Left cardiac atrium (tissue), 4 donors: Measurements from ENCODE around the gene ATAD3A. TPM values are rescaled to one million over a fixed set of nuclear protein-coding genes. Genes with fewer than 3 reads are reported as not detected.
A peak's percentile ranks its signal among the peaks of the same experiment; 100 is the strongest.
"Not testable (repeated sequence)": the region's sequence is repeated elsewhere in the genome, so short reads cannot be mapped to it uniquely, and the experiment has no call there.

Experiments
- ATAC-seq, 2 donors: fragments of 200-7000 bp; cut with Tn5 transposase; one replicate each; pipeline ENCODE4 v1.9.1; 2020; ENCODE audit warnings: mild to moderate bottlenecking in 2 of 2, moderate library complexity in 2 of 2
- DNase-seq: peaks from one replicate; pipeline ENCODE4 v3.0.0-alpha.2; 2020
- intact Hi-C, 2 donors: fragments of 100-400 bp; cut with DNase I; formaldehyde crosslinking; loops; one replicate each; pipeline versions ENCODE4 v1.14.1 to v1.15.1; 2022 to 2023
- long read RNA-seq: library from polyadenylated mRNA; unstranded; transcript quantifications from one replicate; pipeline ENCODE4 v2.0.0, GENCODE V29; 2021
- total RNA-seq, 2 donors: library from RNA; stranded (reverse); fragmentation: NEBNext Ultra II Directional; extraction: Animal tissue kit (Norgen Biotek cat#: 25700); gene quantifications; one replicate each; pipeline ENCODE4 v1.2.1, GENCODE V29; 2021
- donor health status: DM: no; HTN: yes; CAD: no.
- donor health status: DM: no; HTN: yes; CAD: no; lungs with severe emphysema.
- donor health status: DM: yes; HTN: yes; CAD: no.
- donor health status: Dilated cardiomyopathy.

ATAD3A gene
- total RNA-seq, result 10 to 100 TPM; 14.1 to 24.3 TPM
- long read RNA-seq, transcript ATAD3A-203 (16 exons, 2,492 nt), result major isoform, 5 of 9 reads
- long read RNA-seq, partial matches to known transcripts, result 3 of 9 reads
- long read RNA-seq, other reads (novel, unspliced or antisense), result 1 of 9 reads

DNA sequence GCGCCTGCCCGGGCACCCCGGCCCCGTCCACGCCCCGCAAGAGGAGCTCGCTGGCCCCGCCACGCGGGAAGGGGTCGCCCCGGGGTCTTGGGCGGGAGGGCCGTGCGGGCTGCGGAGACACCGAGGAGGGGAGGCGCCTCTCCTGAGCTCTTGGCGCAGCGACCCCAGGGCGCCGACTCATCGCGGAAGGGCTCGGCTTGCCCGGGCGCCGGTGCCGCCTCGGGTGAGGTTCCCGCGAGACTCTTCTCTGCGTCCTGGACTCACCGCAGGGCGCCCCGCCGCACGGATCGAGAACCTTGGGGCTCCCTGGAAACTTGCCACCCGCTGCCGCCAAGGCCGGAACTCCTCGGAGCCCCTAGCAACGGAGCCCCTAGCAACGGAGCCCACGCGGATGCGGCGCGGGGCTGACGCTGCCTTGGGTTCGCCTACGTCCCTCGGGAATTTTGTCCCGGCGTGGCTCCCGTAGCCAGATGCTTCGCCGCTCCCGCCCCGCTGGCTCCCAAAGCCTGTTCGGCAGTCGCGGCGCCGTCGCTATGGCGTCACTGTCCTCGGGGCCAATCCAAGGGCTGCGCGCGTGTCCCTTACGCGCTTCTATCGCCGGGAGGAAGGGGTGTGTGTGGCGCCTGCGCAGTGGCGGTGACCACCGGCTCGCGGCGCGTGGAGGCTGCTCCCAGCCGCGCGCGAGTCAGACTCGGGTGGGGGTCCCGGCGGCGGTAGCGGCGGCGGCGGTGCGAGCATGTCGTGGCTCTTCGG, at the start of gene ATAD3A:
TSS of gene ATAD3A (plus strand) at position 630 of the 753 bp plus-strand sequence. CDS start at position 737, 107 bp downstream.
- intact Hi-C loops, result no loop called here
- DNase-seq (peak; percentile 100), ATAC-seq (peak; percentile 98 to 99)

DNA sequence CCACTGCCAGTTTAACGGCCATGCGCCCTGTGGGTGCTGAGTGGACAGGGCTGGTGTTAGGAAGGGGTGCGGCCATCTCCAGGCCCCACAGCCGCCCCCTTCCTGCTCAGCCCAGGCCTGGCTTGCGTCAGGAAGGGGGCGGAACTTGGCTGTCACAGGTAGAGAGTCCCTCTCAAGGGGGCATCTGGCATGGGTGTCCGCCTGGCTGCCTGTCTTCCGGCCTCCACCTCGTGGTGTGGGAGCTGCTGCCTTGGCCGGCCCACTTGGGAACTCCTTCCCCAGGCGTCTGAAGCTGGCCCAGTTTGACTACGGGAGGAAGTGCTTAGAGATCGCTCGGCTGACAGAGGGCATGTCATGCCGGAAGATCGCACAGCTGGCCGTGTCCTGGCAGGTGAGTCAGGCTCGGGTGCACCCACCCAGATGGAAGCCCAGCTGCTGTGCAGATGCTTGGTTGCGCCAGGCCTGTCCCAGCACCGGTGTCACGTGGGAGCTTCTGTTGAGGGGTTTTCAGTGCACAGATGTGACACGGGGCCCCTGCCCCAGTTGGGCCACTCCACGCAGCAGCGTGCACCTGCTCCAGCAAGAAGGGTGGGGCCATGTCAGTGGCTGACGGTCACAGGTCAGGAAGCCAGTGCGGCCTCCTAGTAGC, 49.5 kb upstream of the ATAD3A start:
- DNase-seq, result peak; percentile 53
- peak; percentile 83 to 87 for ATAC-seq
- intact Hi-C loops, result no loop called here

DNA sequence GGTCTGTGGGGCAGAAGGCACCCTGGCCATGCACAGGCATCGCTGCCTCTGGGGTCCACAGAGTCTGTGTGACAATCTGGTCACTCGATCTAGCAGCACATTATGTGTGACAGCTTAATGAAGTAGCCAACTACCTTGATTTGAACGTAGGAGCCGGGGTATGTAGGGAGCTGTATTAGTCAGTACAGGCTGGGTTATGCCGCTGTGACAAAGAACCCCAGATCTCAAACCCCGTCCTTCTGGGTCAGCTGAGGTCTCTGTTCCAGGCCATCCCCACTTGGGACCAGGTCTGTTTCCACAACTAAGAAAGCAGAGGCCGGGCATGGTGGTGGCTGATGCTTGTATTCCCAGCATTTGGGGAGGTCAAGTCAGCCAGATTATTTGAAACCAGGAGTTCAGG, 48.6 kb upstream of the ATAD3A start:
- intact Hi-C loops, result no loop called here
- DNase-seq, result no peak
- no peak for ATAC-seq

DNA sequence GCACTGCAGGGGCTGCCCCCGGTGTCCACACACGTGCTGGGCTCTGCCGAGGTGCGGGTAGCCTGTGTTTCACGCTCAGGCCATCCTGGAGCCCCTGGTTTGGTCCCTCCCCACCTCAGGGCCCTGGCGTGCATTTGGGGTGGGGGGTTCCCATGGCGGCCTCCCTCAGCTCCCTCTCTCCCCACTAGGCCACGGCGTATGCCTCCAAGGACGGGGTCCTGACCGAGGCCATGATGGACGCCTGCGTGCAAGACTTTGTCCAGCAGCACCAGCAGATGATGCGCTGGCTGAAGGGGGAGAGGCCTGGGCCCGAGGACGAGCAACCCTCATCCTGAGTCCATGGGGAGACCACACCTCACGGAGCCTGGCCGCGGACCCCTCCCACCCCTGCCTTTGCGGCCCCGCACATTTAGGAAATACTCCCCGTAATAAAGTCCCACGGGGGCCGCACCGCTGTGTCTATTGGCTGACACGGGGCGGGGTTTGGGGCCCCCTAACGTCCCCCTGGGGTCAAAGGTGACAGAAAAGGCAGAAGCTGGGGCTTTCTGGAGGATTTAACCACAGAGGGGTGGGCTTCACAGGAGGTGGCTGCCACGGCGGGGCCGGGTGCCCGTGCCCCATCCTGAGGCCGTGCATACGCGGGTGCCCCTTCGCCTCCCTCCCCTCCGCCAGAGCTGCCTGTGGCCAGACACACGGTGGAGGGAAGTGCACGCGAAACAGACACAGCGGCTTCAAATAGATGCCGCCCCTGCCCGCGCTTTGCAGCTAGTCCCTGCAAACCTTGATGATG, 43.6 kb upstream of the ATAD3A start:
- ATAC-seq, intact Hi-C loops, DNase-seq: not testable (repeated sequence)

DNA sequence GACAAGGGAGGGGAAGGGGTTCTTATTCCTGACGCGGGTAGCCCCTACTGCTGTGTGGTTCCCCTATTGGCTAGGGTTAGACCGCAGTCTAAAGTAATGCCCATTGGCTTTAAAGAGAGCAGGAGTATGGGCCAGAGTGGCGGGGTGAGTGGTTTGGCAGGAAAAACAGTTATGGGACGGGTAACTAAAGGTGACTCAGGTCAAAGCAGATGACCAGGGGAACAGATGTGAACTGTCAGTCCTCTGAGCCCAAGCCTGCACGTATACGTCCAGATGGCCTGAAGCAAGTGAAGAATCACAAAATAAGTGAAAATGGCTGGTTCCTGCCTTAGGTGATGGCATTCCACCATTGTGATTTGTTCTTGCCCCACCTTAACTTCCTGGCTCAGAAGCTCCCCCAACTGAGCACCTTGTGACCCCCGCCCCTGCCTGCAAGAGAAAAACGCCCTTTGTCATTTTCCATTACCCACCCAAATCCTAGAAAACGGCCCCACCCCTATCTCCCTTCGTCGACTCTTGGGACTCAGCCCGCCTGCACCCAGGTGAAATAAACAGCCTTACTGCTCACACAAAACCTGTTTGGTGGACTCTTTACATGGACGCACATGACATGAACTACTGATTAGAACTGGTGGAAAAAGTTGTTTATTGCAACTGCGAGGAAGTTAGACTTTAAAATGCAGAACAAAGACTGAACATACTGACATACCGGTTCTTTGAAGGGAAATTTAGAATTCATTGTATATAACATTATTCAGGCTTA, 41.2 kb upstream of the ATAD3A start:
- no peak for ATAC-seq
- no peak for DNase-seq
- intact Hi-C loops, result no loop called here

DNA sequence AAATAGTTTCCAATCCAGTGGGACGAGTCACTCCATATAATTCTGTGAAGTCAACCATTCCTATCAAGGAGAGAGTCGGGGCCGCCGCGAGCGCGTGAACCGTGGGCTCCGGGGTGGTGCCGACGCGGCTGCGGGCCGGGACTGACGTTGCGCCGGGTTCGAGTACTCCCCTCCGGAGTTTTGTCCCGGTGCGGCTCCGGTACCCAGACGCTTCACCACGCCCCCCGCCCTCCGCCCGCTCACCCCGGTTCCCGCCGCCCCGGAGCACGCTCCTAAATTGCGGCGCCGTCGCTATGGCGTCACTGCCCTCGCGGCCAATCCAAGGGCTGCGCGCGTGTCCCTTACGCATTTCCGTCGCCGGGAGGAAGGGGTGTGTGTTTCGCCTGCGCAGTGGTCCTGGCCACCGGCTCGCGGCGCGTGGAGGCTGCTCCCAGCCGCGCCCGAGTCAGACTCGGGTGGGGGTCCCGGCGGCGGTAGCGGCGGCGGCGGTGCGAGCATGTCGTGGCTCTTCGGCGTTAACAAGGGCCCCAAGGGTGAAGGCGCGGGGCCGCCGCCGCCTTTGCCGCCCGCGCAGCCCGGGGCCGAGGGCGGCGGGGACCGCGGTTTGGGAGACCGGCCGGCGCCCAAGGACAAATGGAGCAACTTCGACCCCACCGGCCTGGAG, 40.4 kb upstream of the ATAD3A start, which contains the start of gene ATAD3B:
TSS of gene ATAD3B (plus strand) at position 377 of the 664 bp plus-strand sequence. CDS start at position 497, 120 bp downstream.
- ATAC-seq, result peak; percentile 98 to 99
- intact Hi-C loops, result no loop called here
- DNase-seq, result peak; percentile 91

DNA sequence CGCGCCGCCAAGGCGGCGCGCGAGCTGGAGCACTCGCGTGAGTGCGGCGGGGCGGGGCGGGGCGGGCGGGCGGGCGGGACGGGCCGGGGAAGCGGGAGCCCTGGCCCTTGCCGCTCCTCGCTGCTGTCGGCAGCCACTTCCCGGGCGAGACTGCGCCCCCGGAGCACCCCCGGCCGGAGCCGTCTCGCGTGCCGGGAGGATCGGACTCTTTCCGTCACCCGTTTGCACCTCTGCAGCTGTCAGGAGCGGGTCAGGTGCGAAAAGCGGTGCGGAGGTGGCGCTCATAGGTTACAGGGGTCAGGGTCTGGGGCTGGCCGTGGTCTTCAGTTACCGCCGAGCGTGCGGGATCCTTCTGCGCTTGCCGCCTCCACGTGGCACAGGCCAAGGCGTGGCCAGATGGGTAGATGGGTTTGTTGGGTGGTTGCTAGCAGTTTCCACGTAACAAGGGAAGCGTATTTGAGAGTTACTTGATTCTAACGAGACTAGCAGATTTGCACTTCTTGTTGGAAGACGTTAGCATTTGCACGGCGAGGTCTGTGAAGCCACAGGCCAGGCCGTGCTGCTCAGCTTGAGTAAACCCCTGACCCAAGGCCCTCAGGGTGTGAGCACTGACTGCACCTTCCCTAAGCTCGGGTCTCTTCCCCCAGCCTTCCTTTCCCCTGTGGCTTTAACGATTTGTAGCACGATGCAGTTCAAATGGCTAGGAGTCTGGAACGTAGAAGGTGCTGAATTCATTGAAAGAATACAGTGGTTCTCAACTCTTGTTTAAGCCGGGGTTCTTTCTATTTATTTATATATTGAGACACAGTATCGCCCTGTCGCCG, 39.7 kb upstream of the ATAD3A start:
- DNase-seq, intact Hi-C loops: not testable (repeated sequence)
- ATAC-seq, result peak in 1 of 2 donors; percentile 1

DNA sequence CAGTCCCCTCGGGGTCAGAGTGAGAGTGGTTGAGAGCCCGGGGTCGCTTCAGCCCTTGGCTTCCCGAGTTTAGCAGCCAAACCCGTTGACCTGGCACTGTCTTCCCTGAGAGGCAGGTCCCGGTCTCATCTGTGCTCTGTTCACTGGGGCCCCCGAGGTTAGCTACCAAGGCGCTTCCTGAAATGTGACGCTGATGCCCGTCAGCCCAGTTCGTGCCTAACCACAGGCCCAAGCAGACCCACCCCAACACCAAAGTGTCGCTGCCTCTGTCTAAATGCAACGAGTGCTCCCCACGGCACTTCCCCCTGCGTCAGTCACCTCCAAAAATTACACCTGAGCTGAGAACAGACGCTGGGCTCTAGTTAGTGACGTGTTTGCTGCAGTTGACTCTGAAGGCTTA, 36.0 kb upstream of the ATAD3A start:
- ATAC-seq, DNase-seq, intact Hi-C loops: not testable (repeated sequence)

DNA sequence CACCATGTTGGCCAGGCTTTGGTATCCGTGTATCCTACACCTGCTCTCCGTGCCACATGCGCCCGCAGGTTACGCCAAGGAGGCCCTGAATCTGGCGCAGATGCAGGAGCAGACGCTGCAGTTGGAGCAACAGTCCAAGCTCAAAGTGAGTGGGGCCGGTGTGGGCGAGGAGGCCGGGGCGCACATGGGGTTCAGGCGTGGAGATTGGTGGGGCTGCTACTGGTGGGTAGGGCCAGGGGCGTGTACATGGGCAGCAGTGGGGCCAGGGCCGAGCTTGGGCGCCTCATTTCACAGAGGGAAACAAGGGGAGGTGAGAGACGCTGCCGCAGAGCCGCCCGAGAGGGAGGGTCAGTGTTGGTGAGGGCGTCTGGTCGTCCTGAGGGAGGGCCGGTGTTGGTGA, 34.8 kb upstream of the ATAD3A start:
- DNase-seq (no peak), ATAC-seq (no peak)
- intact Hi-C loops, result no loop called here

DNA sequence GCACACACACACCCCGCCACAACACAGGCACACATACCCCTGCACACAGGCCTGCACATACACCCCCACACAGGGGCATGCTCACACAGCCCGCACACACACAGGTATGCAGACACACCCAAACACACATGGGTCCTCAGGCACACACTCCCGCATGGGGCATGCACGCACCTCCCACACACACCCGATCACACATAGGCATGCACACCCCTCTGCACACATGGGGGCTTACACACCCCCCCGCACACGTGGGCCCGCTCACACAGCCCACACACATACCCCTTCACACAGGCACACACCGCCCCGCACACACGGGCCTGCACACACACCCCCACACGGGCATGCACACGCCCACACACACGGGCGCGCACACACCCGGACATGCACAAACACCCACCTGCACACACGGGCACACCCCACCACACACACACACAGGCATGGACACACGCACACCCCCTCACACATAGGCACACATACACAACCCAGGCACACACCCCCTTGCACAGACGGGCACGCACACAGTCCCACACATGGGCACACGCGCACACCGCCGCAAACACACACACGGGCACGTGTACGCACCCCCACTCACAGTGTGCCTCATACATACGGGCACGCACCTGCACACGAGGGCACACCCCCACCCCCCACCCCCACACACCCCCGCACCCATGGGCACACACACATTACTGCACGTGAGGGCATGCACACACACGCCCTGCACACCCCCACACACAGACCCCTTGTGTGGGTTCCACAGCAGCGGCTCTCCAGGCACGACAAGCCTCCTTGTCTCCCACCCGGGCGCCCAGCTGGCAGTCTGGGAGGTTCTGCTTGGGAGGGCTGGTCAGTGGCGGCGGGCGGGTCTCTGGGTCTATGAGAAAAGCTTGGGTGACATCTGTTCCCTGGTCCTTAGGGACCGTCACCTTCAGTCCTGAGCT, 32.1 kb upstream of the ATAD3A start:
- intact Hi-C loops, result no loop called here
- ATAC-seq, result no peak
- no peak for DNase-seq

DNA sequence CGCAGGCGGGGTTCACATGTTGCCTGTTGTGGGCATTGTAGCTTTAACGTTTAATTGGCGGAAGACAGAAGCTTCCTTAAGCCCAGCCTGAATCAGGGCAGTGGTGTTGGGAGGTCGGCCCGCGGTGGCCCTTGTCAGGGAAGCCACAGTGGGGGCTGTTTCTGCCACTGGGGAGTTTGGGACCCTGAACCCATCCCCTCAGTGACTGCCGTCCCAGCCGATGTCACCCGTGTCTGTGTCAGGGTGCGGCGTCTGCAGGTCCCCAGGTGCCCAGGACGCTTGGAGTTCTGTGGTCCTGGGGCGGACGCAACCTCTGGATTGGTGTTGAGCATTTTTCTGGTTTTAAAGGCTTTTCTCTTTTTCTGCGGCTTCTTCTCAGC, 31.5 kb upstream of the ATAD3A start:
- intact Hi-C loops, DNase-seq, ATAC-seq: not testable (repeated sequence)

DNA sequence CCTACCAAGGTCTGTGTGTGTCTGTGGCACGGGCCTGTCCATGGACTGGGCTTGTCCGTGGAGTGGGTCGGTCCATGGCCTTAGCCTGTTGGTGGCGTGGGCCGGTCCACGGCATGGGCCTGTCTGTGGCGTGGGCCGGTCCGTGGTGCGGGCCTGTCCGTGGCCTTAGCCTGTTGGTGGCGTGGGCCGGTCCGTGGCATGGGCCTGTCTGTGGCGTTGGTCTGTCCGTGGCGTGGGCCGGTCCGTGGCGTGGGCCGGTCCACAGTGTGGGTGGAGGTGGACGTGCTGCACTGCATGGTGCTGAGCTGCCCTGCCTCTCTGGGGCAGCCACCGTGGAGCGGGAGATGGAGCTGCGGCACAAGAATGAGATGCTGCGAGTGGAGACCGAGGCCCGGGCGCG, 30.2 kb upstream of the ATAD3A start:
- intact Hi-C loops, DNase-seq: not testable (repeated sequence)
- ATAC-seq, result peak in 1 of 2 donors; percentile 13

DNA sequence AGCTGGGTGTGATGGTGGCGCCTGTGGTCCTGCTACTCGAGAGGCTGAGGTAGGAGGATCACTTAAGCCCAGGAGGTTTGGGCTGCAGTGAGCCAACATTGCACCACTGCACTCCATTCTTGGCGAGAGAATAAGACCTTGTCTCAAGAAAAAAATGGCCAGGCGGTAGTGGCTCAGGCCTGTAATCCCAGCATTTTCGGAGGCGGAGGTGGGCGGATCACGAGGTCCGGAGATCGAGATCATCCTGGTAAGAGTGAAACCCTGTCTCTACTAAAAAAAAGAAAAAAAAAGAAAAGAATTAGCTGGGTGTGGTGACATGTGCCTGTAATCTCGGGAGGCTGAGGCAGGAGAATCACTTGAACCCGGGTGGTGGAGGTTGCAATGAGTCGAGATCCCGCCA, 29.1 kb upstream of the ATAD3A start:
- intact Hi-C loops, result no loop called here
- DNase-seq, result no peak
- no peak for ATAC-seq

DNA sequence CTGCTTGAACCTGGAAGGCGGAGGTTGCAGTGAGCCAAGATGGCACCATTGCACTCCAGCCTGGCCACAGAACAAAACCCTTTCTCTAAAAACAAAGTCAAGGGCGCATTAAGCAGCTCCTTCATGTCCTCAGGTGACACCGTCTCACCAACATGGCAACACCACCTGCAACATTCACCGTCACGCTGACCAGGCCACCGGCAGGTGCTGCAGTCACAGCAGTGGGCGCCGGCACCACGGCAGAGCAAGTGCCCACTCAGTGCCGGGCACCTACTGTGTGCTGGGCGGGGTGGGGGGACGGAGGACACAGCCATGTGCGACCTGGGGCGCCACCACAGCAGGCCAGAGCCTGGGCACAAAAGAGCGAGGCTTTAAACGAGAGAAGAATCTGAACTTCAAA, 28.2 kb upstream of the ATAD3A start:
- no peak for DNase-seq
- ATAC-seq, result no peak
- intact Hi-C loops, result no loop called here

DNA sequence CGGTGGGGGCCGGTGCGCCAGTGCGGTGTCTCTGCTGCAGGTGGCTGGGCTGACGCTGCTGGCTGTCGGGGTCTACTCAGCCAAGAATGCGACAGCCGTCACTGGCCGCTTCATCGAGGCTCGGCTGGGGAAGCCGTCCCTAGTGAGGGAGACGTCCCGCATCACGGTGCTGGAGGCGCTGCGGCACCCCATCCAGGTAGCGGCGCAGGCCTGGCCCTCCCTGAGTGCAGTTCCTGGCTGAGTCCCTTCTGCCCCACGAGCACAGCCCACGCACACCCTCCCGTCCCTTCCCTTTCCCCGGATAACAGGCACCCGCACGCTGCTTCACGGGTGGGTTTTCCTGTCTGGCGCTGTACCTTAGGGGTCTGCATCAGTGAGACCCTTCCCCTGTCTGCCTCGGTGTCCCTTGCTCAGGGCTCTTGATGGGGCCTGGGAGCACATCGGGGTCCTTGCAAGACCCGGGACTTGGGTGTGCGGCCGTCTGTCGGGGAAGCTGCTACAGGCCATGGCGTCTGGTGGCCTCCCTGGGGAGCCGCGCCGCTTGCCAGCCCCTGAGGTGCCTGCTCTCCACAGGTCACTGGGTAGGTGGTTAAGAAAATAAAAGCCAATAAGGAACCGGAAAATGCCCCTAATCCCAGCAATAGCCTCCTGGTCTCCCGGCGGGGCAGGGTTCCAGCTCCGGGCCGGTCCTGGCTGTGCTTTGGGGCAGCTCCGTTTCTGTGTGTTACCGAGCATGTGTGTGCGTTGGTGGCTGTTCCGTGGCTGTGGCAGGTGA, 26.8 kb upstream of the ATAD3A start:
- ATAC-seq, intact Hi-C loops, DNase-seq: not testable (repeated sequence)
